LNCaP clone FGC (cell line): ENCODE data around the gene RCBTB2.

Experiments
- DNase-seq: peaks from one replicate; pipeline ENCODE4 v3.0.0-alpha.2; 2011; ENCODE audit warnings: low read depth
- H3K4me3 ChIP-seq: 2 replicates; pipeline ENCODE4 v1.5.1; 2011; ENCODE audit warnings: mild to moderate bottlenecking, low read depth, low read length, control low read depth
- CTCF ChIP-seq: IDR thresholded peaks from 2 replicates; pipeline ENCODE4 v1.5.1; 2012; ENCODE audit warnings: mild to moderate bottlenecking; ENCODE audit not compliant: control insufficient read depth, insufficient read depth; ENCODE audit errors: extremely low read depth

RCBTB2 gene

GRCh38 chr13:48561466-48562235 is 28.8 kb upstream of the RCBTB2 start:
- no peak overlapping the region for H3K4me3 ChIP-seq
- no peak for DNase-seq
- TF ChIP-seq CTCF, result no peak

GRCh38 chr13:48560657-48561337 is 27.9 kb upstream of the RCBTB2 start:
- no peak overlapping the region for H3K4me3 ChIP-seq
- DNase-seq, result no peak
- no peak for TF ChIP-seq CTCF

GRCh38 chr13:48559638-48560320 is 26.9 kb upstream of the RCBTB2 start:
- no peak overlapping the region for H3K4me3 ChIP-seq
- DNase-seq, result no peak
- no peak for TF ChIP-seq CTCF

GRCh38 chr13:48556817-48557216 is 23.9 kb upstream of the RCBTB2 start:
- no peak for TF ChIP-seq CTCF
- no peak for DNase-seq
- no peak overlapping the region for H3K4me3 ChIP-seq

GRCh38 chr13:48555441-48555840 is 22.6 kb upstream of the RCBTB2 start:
- no peak for TF ChIP-seq CTCF
- H3K4me3 ChIP-seq, result no peak overlapping the region
- no peak for DNase-seq

GRCh38 chr13:48551329-48551728 is 18.4 kb upstream of the RCBTB2 start:
- no peak for TF ChIP-seq CTCF
- H3K4me3 ChIP-seq, result no peak overlapping the region
- no peak for DNase-seq
